PFSK-1 (cell line): Measurements from ENCODE around the gene FAM53B. TPM values are rescaled to one million over a fixed set of nuclear protein-coding genes. Genes with fewer than 3 reads are reported as not detected.

Source experiments
- FOXP2 ChIP-seq: optimal IDR thresholded peaks from 2 replicates; pipeline ENCODE3; 2011; ENCODE audit warnings: borderline replicate concordance, control low read depth, inconsistent platforms; ENCODE audit not compliant: insufficient read depth; ENCODE audit errors: extremely low read length, extremely low read depth
- POLR2AphosphoS5 ChIP-seq: IDR thresholded peaks from 2 replicates; pipeline ENCODE4 v1.6.1; 2012; ENCODE audit warnings: low read depth, mild to moderate bottlenecking, control low read depth, low read length, moderate library complexity
- SIN3A ChIP-seq: IDR thresholded peaks from 2 replicates; pipeline ENCODE4 v1.6.1; 2012; ENCODE audit warnings: mild to moderate bottlenecking, low read length, moderate library complexity, borderline replicate concordance; ENCODE audit not compliant: insufficient read depth
- TAF1 ChIP-seq: IDR thresholded peaks from 2 replicates; pipeline ENCODE4 v1.6.1; 2012; ENCODE audit warnings: low read length, control low read depth, borderline replicate concordance; ENCODE audit not compliant: insufficient read depth
- polyA plus RNA-seq: library from polyadenylated mRNA; unstranded; fragments of >200 nt; gene quantifications from one replicate; pipeline ENCODE4 v1.2.1, GENCODE V29; 2012; ENCODE audit warnings: low read depth, missing spikeins; ENCODE audit not compliant: insufficient read length
- TF ChIP-seq, protein P1 (sequence below), 2 experiments: IDR thresholded peaks; 2 replicates each; pipeline versions ENCODE4 v1.6.1 to v1.8.0; 2011 to 2012; ENCODE audit warnings: low read depth in 2 of 2, low read length in 2 of 2, control low read depth in 1 of 2, inconsistent platforms in 1 of 2, mild to moderate bottlenecking in 1 of 2, moderate library complexity in 1 of 2; ENCODE audit not compliant: insufficient read depth in 1 of 2

FAM53B gene, protein sequence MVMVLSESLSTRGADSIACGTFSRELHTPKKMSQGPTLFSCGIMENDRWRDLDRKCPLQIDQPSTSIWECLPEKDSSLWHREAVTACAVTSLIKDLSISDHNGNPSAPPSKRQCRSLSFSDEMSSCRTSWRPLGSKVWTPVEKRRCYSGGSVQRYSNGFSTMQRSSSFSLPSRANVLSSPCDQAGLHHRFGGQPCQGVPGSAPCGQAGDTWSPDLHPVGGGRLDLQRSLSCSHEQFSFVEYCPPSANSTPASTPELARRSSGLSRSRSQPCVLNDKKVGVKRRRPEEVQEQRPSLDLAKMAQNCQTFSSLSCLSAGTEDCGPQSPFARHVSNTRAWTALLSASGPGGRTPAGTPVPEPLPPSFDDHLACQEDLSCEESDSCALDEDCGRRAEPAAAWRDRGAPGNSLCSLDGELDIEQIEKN
- polyA plus RNA-seq, result 11.0 TPM

DNA sequence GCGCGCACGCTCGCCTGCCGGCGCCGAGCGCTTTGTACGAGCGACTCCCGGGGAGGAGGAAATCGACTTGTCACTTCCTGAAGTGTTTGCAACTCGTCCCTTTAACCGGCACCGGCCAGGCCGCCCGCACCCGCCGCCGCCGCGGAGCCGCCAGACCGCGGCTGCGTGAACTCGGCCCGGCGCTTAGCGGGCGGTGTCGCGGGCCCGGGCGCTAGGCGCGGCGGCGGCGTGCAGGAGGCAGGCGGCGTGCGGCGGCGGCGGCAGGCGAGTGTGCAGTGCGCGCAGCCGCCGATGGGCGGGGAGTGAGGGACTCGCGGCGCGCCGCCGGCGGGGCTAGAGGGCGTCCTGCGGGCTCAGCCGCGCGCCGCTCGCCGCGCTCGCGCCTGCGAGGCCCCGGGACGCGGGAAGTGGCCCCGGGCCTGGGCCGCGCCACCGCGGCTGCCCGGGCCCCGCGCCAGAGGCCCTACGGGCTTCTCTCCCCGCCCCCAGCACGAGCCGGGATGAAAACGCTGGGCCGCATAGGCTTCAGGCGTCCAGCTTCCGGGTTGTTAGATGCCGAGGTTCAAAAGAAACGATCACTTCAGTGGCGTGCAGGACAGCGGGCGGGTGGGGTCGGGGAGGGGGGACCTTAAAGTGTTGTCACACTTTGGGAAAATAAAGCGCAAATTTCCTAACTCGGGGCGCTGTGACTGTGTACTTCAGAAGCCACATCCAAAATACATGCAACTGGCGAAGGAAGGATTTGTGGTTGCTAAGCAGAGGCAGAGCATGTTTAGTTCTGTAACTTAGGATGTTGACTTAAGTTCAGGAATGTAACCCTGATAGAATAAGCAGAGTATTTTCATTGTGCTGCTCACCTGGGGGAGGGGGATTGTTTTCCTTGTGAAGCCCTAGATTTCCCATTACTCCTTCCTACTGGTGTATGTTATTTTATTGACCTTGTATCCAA is at the start of gene FAM53B:
Gene FAM53B (minus strand): TSS at position 277 of the 949 bp plus-strand sequence. CDS start 37,665 bp downstream, outside the sequence.
- TF ChIP-seq POLR2AphosphoS5 (no peak), FOXP2 (no peak), SIN3A (no peak), TAF1 (no peak)
- TF ChIP-seq, protein P1, sequence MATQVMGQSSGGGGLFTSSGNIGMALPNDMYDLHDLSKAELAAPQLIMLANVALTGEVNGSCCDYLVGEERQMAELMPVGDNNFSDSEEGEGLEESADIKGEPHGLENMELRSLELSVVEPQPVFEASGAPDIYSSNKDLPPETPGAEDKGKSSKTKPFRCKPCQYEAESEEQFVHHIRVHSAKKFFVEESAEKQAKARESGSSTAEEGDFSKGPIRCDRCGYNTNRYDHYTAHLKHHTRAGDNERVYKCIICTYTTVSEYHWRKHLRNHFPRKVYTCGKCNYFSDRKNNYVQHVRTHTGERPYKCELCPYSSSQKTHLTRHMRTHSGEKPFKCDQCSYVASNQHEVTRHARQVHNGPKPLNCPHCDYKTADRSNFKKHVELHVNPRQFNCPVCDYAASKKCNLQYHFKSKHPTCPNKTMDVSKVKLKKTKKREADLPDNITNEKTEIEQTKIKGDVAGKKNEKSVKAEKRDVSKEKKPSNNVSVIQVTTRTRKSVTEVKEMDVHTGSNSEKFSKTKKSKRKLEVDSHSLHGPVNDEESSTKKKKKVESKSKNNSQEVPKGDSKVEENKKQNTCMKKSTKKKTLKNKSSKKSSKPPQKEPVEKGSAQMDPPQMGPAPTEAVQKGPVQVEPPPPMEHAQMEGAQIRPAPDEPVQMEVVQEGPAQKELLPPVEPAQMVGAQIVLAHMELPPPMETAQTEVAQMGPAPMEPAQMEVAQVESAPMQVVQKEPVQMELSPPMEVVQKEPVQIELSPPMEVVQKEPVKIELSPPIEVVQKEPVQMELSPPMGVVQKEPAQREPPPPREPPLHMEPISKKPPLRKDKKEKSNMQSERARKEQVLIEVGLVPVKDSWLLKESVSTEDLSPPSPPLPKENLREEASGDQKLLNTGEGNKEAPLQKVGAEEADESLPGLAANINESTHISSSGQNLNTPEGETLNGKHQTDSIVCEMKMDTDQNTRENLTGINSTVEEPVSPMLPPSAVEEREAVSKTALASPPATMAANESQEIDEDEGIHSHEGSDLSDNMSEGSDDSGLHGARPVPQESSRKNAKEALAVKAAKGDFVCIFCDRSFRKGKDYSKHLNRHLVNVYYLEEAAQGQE (IDR thresholded peaks at IDR 0.05; ENCODE audit: insufficient read depth in 1 of 2, low read depth in 2 of 2, low read length in 2 of 2), result no peak

DNA sequence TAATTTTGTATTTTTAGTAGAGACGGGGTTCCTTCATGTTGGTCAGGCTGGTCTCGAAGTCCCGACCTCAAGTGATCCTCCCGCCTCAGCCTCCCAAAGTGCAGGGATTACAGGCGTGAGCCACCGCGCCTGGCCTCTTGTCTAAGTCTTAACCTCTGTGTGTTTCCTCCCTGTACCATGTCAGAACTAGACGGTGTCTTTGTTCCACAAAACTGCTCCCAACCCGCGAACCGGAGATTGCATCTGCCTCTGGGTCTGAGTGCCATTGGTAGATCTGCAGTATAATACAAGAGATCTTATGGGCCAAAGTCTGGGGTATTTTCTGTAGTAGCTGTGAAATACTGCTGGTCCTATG is 48.8 kb upstream of the FAM53B start:
- TF ChIP-seq SIN3A (no peak), POLR2AphosphoS5 (no peak), TAF1 (no peak), FOXP2 (no peak)
- TF ChIP-seq, protein P1 (IDR thresholded peaks at IDR 0.05; ENCODE audit: insufficient read depth in 1 of 2, low read depth in 2 of 2, low read length in 2 of 2), result no peak

DNA sequence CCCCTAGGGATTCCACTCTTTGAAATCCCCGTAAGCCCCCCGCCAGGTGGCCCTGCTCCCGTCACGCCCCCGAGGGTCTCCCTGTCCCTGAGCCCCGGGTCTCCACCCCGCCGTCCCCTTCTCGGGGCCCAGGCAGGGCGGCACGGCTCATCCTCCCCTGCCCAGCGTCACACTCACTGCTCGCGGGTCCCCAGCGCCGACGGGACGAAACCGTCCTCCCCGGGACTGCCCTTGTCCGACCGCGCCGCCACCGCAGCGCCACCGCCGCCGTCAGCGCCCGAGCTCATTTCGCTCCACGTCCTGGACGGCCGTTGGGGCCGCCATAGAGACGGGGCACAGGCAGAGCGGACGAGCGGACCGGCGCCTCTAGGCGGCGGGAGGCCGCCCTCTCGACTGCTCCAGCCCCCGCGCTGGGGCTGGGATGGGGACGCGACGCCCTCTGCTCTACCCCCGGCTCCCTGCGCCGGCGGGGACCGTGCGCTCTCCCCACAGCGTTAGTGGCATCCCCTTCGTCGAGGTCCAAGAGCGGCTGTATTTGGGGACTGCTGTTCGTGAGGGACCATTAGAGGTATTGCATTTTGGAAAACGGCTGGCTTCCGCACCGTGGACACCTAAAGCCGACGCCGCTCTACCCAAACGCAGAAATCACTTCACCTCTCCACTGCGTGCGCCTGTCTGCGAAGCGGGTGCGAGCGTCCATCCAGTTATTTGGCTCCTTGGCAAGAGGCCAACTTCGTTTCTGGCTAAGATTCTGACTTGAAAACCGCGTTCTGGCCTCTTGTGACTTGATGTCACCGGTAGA is 47.6 kb upstream of the FAM53B start, which contains the start of gene EEF1AKMT2:
Gene EEF1AKMT2 (minus strand): TSS at position 341 of the 802 bp plus-strand sequence. CDS start 54 bp downstream, at position 287.
- peak; percentile 83 for TF ChIP-seq FOXP2
- TF ChIP-seq, protein P1 (IDR thresholded peaks at IDR 0.05; ENCODE audit: insufficient read depth in 1 of 2, low read depth in 2 of 2, low read length in 2 of 2), result no peak
- TF ChIP-seq TAF1, result peak; percentile 86
- TF ChIP-seq SIN3A, result no peak
- peak; percentile 83 for TF ChIP-seq POLR2AphosphoS5

DNA sequence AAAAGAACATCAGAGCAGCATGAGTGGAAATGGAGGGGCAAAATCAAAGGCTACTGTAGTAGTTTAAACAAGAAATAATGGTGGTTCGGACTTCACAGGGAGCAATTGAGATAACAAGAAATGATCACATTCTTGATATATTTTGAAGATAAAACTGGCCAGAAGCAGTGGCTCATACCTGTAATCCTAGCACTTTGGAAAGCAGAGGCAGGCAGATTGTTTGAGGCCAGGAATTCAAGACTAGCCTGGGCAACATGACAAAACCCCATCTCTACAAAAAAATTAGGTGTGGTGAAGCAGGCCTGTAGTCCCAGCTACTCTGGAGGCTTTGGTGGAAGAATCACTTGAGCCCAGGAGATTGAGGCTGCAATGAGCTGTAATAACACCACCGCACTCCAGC is 24.6 kb upstream of the FAM53B start:
- TF ChIP-seq FOXP2 (no peak), POLR2AphosphoS5 (no peak), SIN3A (no peak), TAF1 (no peak)
- TF ChIP-seq, protein P1 (IDR thresholded peaks at IDR 0.05; ENCODE audit: insufficient read depth in 1 of 2, low read depth in 2 of 2, low read length in 2 of 2), result no peak
